IMR-90 (cell line): ENCODE results near the gene MAP3K5. TPM values are rescaled to one million over a fixed set of nuclear protein-coding genes. Genes with fewer than 3 reads are reported as not detected.

ENCODE experiments used
- ATAC-seq: fragments of 200-7000 bp; cut with Tn5 transposase; 2 replicates; pipeline ENCODE4 v1.9.1; 2020; ENCODE audit warnings: low read depth, mild to moderate bottlenecking, moderate library complexity
- BruUV-seq: library from RNA; stranded (reverse); fragments of 400-500 nt; replicated peaks from 2 replicates; lab custom pipeline; 2021; lab: Mats Ljungman, UMichigan
- CTCF ChIA-PET: fragments of 300-600 bp; formaldehyde crosslinking; extraction: SDS; loops from one replicate; lab custom pipeline; 2021; ENCODE audit warnings: antibody characterized with exemption; lab: Yijun Ruan, JAX
- POLR2A ChIA-PET: fragments of 300-600 bp; sonication (Branson Sonifier 250); formaldehyde crosslinking; loops from one replicate; lab custom pipeline; 2022; ENCODE audit warnings: antibody characterized with exemption; ENCODE audit not compliant: unreplicated experiment; lab: Charles Lee
- DNase-seq: peaks from one replicate; pipeline ENCODE4 v3.0.0; 2013
- H2AFZ ChIP-seq: replicated peaks from 2 replicates; pipeline ENCODE3; 2013; ENCODE audit warnings: low read length, mild to moderate bottlenecking; ENCODE audit not compliant: poor library complexity
- H2AK5ac ChIP-seq: 2 replicates; pipeline ENCODE4 v1.6.1; 2013; ENCODE audit warnings: low read depth, low read length, inconsistent platforms
- H2AK9ac ChIP-seq: replicated peaks from 2 replicates; pipeline ENCODE3; 2013; ENCODE audit warnings: mild to moderate bottlenecking, low read depth, low read length, moderate library complexity; ENCODE audit not compliant: poor library complexity
- H2BK120ac ChIP-seq: 2 replicates; pipeline ENCODE4 v1.6.1; 2013; ENCODE audit warnings: low read depth, low read length, inconsistent platforms
- H2BK15ac ChIP-seq: 3 replicates; pipeline ENCODE4 v1.6.1; 2013; ENCODE audit warnings: low read depth, low read length, inconsistent platforms
- H2BK20ac ChIP-seq: 2 replicates; pipeline ENCODE4 v1.6.1; 2013; ENCODE audit warnings: low read depth, mild to moderate bottlenecking, inconsistent platforms, low read length, moderate library complexity
- H2BK5ac ChIP-seq: 2 replicates; pipeline ENCODE4 v1.6.1; 2013; ENCODE audit warnings: mild to moderate bottlenecking, low read depth, low read length, inconsistent platforms; ENCODE audit not compliant: poor library complexity, severe bottlenecking
- H3K14ac ChIP-seq: replicated peaks from 2 replicates; pipeline ENCODE4 v1.6.1; 2013; ENCODE audit warnings: low read depth, low read length, inconsistent platforms
- H3K18ac ChIP-seq: 2 replicates; pipeline ENCODE4 v1.6.1; 2013; ENCODE audit warnings: low read depth, low read length, control low read depth
- H3K23ac ChIP-seq: 2 replicates; pipeline ENCODE4 v1.6.1; 2013; ENCODE audit warnings: low read depth, low read length, inconsistent platforms
- H3K27ac ChIP-seq: 2 replicates; pipeline ENCODE4 v1.5.1; 2013; ENCODE audit warnings: mild to moderate bottlenecking, control low read depth, low read length; ENCODE audit not compliant: insufficient read depth
- H3K27me3 ChIP-seq: 2 replicates; pipeline ENCODE4 v1.6.1; 2013; ENCODE audit warnings: low read length; ENCODE audit not compliant: control insufficient read depth, insufficient read depth
- H3K36me3 ChIP-seq: 2 replicates; pipeline ENCODE4 v1.6.1; 2013; ENCODE audit warnings: low read length, mixed read lengths; ENCODE audit not compliant: control insufficient read depth, insufficient read depth
- H3K4ac ChIP-seq: 2 replicates; pipeline ENCODE4 v1.6.1; 2013; ENCODE audit warnings: low read depth, low read length, inconsistent platforms
- H3K4me1 ChIP-seq: 2 replicates; pipeline ENCODE4 v1.6.1; 2013; ENCODE audit warnings: low read length, mixed read lengths; ENCODE audit not compliant: control insufficient read depth, insufficient read depth
- H3K4me2 ChIP-seq: 2 replicates; pipeline ENCODE4 v1.6.1; 2013; ENCODE audit warnings: low read depth, mild to moderate bottlenecking, control low read depth, low read length, moderate library complexity
- H3K4me3 ChIP-seq: 2 replicates; pipeline ENCODE4 v1.5.1; 2013; ENCODE audit warnings: low read depth, mild to moderate bottlenecking, control low read depth, low read length, moderate library complexity; ENCODE audit not compliant: insufficient read depth
- H3K56ac ChIP-seq: 2 replicates; pipeline ENCODE4 v1.6.1; 2013; ENCODE audit warnings: low read length, inconsistent platforms; ENCODE audit not compliant: insufficient read depth; ENCODE audit errors: extremely low read depth
- H3K79me1 ChIP-seq, 2 experiments: 2 replicates each; pipeline ENCODE4 v1.6.1; 2013; ENCODE audit warnings: low read length in 2 of 2, inconsistent platforms in 1 of 2, low read depth in 1 of 2
- H3K9ac ChIP-seq: 2 replicates; pipeline ENCODE4 v1.6.1; 2013; ENCODE audit warnings: low read depth, low read length, control low read depth
- H3K9me1 ChIP-seq: 2 replicates; pipeline ENCODE4 v1.6.1; 2013; ENCODE audit warnings: low read length, inconsistent platforms; ENCODE audit not compliant: insufficient read depth
- H3K9me3 ChIP-seq: 2 replicates; pipeline ENCODE4 v1.6.1; 2013; ENCODE audit warnings: low read length; ENCODE audit not compliant: control insufficient read depth, insufficient read depth
- H4K20me1 ChIP-seq: 2 replicates; pipeline ENCODE4 v1.6.1; 2013; ENCODE audit warnings: low read length, inconsistent platforms; ENCODE audit not compliant: insufficient read depth
- H4K5ac ChIP-seq: 2 replicates; pipeline ENCODE4 v1.6.1; 2013; ENCODE audit warnings: mild to moderate bottlenecking, low read depth, low read length, control low read depth
- H4K8ac ChIP-seq, 2 experiments: 2 replicates each; pipeline ENCODE4 v1.6.1; 2013; ENCODE audit warnings: low read depth in 2 of 2, low read length in 2 of 2, control low read depth in 1 of 2, inconsistent platforms in 1 of 2
- H4K91ac ChIP-seq: 2 replicates; pipeline ENCODE4 v1.6.1; 2013; ENCODE audit warnings: low read depth, low read length, inconsistent platforms; ENCODE audit not compliant: insufficient read depth
- CHD1 ChIP-seq: IDR thresholded peaks from 2 replicates; pipeline ENCODE4 v1.6.1; 2012; ENCODE audit warnings: low read depth, low read length, improper control_type of control experiment
- CTCF ChIP-seq: conservative IDR thresholded peaks from 2 replicates; pipeline ENCODE4 v1.5.1; 2012; ENCODE audit warnings: mild to moderate bottlenecking, low read depth, low read length, improper control_type of control experiment
- ELK1 ChIP-seq: fragments of 150-350 bp; IDR thresholded peaks from 2 replicates; pipeline ENCODE4 v1.6.1; 2016; ENCODE audit warnings: low read depth, mild to moderate bottlenecking, low read length, moderate library complexity, borderline replicate concordance
- FOS ChIP-seq: fragments of 150-350 bp; IDR thresholded peaks from 2 replicates; pipeline ENCODE4 v1.6.1; 2016; ENCODE audit warnings: low read depth, low read length
- MAFK ChIP-seq: IDR thresholded peaks from 2 replicates; pipeline ENCODE4 v1.6.1; 2012; ENCODE audit warnings: low read depth, low read length, improper control_type of control experiment
- MAZ ChIP-seq: IDR thresholded peaks from 2 replicates; pipeline ENCODE4 v1.6.1; 2012; ENCODE audit warnings: low read depth, mild to moderate bottlenecking, low read length, improper control_type of control experiment, moderate library complexity, borderline replicate concordance
- POLR2A ChIP-seq: IDR thresholded peaks from 2 replicates; pipeline ENCODE4 v1.6.1; 2012; ENCODE audit warnings: mild to moderate bottlenecking, low read depth, low read length
- RAD21 ChIP-seq: IDR thresholded peaks from 2 replicates; pipeline ENCODE4 v1.6.1; 2012; ENCODE audit warnings: low read length, improper control_type of control experiment
- USF2 ChIP-seq: fragments of 150-350 bp; IDR thresholded peaks from 2 replicates; pipeline ENCODE4 v1.6.1; 2017; ENCODE audit warnings: mild to moderate bottlenecking, antibody characterized with exemption, low read length, low read depth
- WGBS, 2 experiments: methylation state at CpG; one replicate each; pipeline versions ENCODE4 v1.1.5 to v1.1.7; 2013; ENCODE audit warnings: missing lambda C conversion rate in 2 of 2; ENCODE audit not compliant: insufficient read length in 1 of 2; ENCODE audit errors: extremely low coverage in 2 of 2; 5-methylcytosine and 5-hydroxymethylcytosine counted together
- dilution Hi-C: fragments of 300-500 bp; cut with HindIII; formaldehyde crosslinking; loops from one replicate; pipeline ENCODE4 v1.14.3; 2018; ENCODE audit warnings: low sequenced_read_pairs; ENCODE audit not compliant: unreplicated experiment
- in situ Hi-C: fragments of 300-500 bp; cut with MboI; formaldehyde crosslinking; loops from 3 replicates; pipeline ENCODE4 v1.14.3; 2019; ENCODE audit warnings: low sequenced_read_pairs, inconsistent platforms, mixed read lengths
- intact Hi-C: fragments of 100-400 bp; cut with micrococcal nuclease; formaldehyde crosslinking; loops from 2 replicates; pipeline ENCODE4 v1.10.0; 2022
- polyA plus RNA-seq, 3 experiments: library from polyadenylated mRNA; depleted of rRNA; stranded (reverse); fragments of >200 nt; gene quantifications; 2 replicates each; pipeline ENCODE4 v1.2.3, GENCODE V29; 2012; ENCODE audit warnings: low replicate concordance in 1 of 3
- total RNA-seq: library from RNA; depleted of rRNA; stranded (reverse); fragments of >200 nt; gene quantifications from 2 replicates; pipeline ENCODE4 v1.2.3, GENCODE V29; 2012

MAP3K5 gene
- total and polyA plus RNA-seq, 2 of the 4 experiments (the other 2 are of a cell fraction): 5.4 to 17.6 TPM

DNA sequence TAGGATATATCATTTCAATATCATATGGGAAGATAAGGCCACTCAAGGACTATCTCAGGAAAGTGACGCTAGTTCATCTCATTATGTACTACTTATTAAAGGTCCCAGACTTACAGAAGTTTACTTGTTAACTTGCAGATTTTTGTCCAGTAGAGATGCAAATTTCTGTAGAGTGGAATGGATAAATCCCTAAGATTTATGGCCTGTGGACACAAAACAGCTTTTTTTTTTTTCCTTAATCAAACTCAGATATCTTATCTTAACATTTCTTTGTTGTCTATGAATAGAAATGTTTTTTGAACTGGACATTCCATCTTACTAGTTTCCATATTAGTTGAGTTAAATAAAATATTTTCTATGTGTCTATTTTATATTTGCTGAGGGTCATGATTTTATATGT lies 131.6 kb downstream of the MAP3K5 start:
- in situ Hi-C loops (no loop called here), intact Hi-C loops (no loop called here), dilution Hi-C loops (no loop called here)
- Histone ChIP-seq H3K4me1 (no peaks in the 10 kb centered on the region), H2BK120ac (no peak overlapping the region), H2AFZ (no peak overlapping the region), H3K56ac (no peak overlapping the region), H2AK9ac (no peak overlapping the region), H3K4me2 (no peak overlapping the region), H2BK5ac (no peak overlapping the region), H3K9me3 (no peaks in the 10 kb centered on the region), H4K5ac (no peak overlapping the region), H3K18ac (no peak overlapping the region), H3K36me3 (peaks cover 4% of the 10 kb centered on the region), H3K4me3 (no peak overlapping the region), H2BK15ac (no peak overlapping the region), H3K27me3 (no peaks in the 10 kb centered on the region), H4K91ac (no peak overlapping the region), H3K9me1 (peaks cover 6% of the 10 kb centered on the region), H3K79me1 (0 out of 4 replicates have a peak, but pooled peaks cover 0 to 6% of the 10 kb centered on the region in 2 experiments), H3K14ac (no peak overlapping the region), H2AK5ac (no peak overlapping the region), H4K20me1 (no peaks in the 10 kb centered on the region), H3K4ac (no peak overlapping the region), H4K8ac (no peak overlapping the region), H3K23ac (no peak overlapping the region), H3K9ac (no peak overlapping the region), H3K27ac (no peak overlapping the region), H2BK20ac (no peak overlapping the region)
- WGBS, 2 experiments: no CpG with 5 or more reads among the region's 1 CpG
- DNase-seq (no peak), ATAC-seq (no peak)
- ChIA-PET POLR2A (no interaction called here), CTCF (no interaction called here)
- no peak for TF ChIP-seq RAD21
- TF ChIP-seq MAZ: no peak
- TF ChIP-seq MAFK: no peak
- TF ChIP-seq USF2: no peak
- no peak for TF ChIP-seq POLR2A
- TF ChIP-seq FOS: no peak
- TF ChIP-seq CTCF: no peak
- TF ChIP-seq ELK1: no peak
- no peak for TF ChIP-seq CHD1
- no TSS peak for BruUV-seq
